Fibroblast of lung (primary cell): Measurements from ENCODE around the gene TMEM255B. TPM values are rescaled to one million over a fixed set of nuclear protein-coding genes. Genes with fewer than 3 reads are reported as not detected.
"Not testable (repeated sequence)": the region's sequence is repeated elsewhere in the genome, so short reads cannot be mapped to it uniquely, and the experiment has no call there.

Source experiments
- DNase-seq, 2 donors: peaks; one replicate each; pipeline versions ENCODE4 v3.0.0 to v3.0.0-alpha.2; 2010; ENCODE audit warnings: low read depth in 2 of 2
- H2AFZ ChIP-seq: 2 replicates; pipeline ENCODE4 v1.5.1; 2012; ENCODE audit warnings: low read length, control low read depth, inconsistent platforms
- H3K27ac ChIP-seq: 2 replicates; pipeline ENCODE4 v1.5.1; 2011; ENCODE audit warnings: low read length, control low read depth; ENCODE audit not compliant: insufficient read depth
- H3K27me3 ChIP-seq: 2 replicates; pipeline ENCODE4 v1.5.1; 2011; ENCODE audit warnings: mild to moderate bottlenecking, low read length; ENCODE audit not compliant: control insufficient read depth, insufficient read depth
- H3K36me3 ChIP-seq: 2 replicates; pipeline ENCODE4 v1.5.1; 2011; ENCODE audit warnings: low read length; ENCODE audit not compliant: control insufficient read depth, insufficient read depth
- H3K4me1 ChIP-seq: 2 replicates; pipeline ENCODE4 v1.5.1; 2011; ENCODE audit warnings: low read length; ENCODE audit not compliant: control insufficient read depth, insufficient read depth; ENCODE audit errors: extremely low read depth
- H3K4me2 ChIP-seq: 2 replicates; pipeline ENCODE4 v1.5.1; 2011; ENCODE audit warnings: low read length, control low read depth; ENCODE audit not compliant: insufficient read depth; ENCODE audit errors: extremely low read depth
- H3K4me3 ChIP-seq, 4 experiments: fragments of 200-600 bp in 1 of 4; sonication (generic) in 1 of 4; replicated peaks in 1 of 4; 2 replicates each; pipeline ENCODE4 v1.5.1; 2011 to 2016; ENCODE audit warnings: low read length in 4 of 4, low read depth in 3 of 4, mild to moderate bottlenecking in 3 of 4, control low read depth in 2 of 4, inconsistent platforms in 1 of 4, mixed read lengths in 1 of 4; ENCODE audit not compliant: insufficient read depth in 1 of 4; ENCODE audit errors: control extremely low read depth in 1 of 4
- H3K79me2 ChIP-seq: 2 replicates; pipeline ENCODE4 v1.5.1; 2012; ENCODE audit warnings: mild to moderate bottlenecking, low read length, inconsistent platforms; ENCODE audit not compliant: control insufficient read depth, insufficient read depth
- H3K9ac ChIP-seq: 2 replicates; pipeline ENCODE4 v1.5.1; 2011; ENCODE audit warnings: mild to moderate bottlenecking, low read length, control low read depth; ENCODE audit not compliant: insufficient read depth
- H3K9me3 ChIP-seq: 2 replicates; pipeline ENCODE4 v1.5.1; 2012; ENCODE audit warnings: low read depth, low read length; ENCODE audit not compliant: control insufficient read depth, insufficient read depth
- H4K20me1 ChIP-seq: 2 replicates; pipeline ENCODE4 v1.5.1; 2011; ENCODE audit warnings: low read length; ENCODE audit not compliant: control insufficient read depth, insufficient read depth; ENCODE audit errors: extremely low read depth
- CTCF ChIP-seq, 2 donors: IDR thresholded peaks in 1 of 2; conservative IDR thresholded peaks in 1 of 2; 1 replicate in 1 of 2; 2 replicates in 1 of 2; pipeline ENCODE4 v1.5.1; 2011 to 2012; ENCODE audit warnings: low read length in 2 of 2, control low read depth in 1 of 2, inconsistent platforms in 1 of 2, low read depth in 1 of 2, mild to moderate bottlenecking in 1 of 2
- EZH2 ChIP-seq: IDR thresholded peaks from 2 replicates; pipeline ENCODE4 v1.5.1; 2012; ENCODE audit warnings: low read length, control low read depth, mild to moderate bottlenecking; ENCODE audit errors: missing control alignments
- polyA plus RNA-seq, 2 donors: library from polyadenylated mRNA; depleted of rRNA in 1 of 2; stranded (reverse) in 1 of 2; unstranded in 1 of 2; fragments of >200 nt; gene quantifications; 2 replicates each; pipeline ENCODE4 v1.2.1, GENCODE V29; 2011 to 2012; ENCODE audit warnings: missing spikeins in 1 of 2
- total RNA-seq: library from RNA; depleted of rRNA; stranded (reverse); fragments of >200 nt; gene quantifications from 2 replicates; pipeline ENCODE4 v1.2.1, GENCODE V29; 2014

The TMEM255B gene
- total and polyA plus RNA-seq, 2 donors (not counting 1 experiment from before 2014, with no cell fraction given) = 2.4 to 10.4 TPM

- no peak for DNase-seq
- no peak overlapping the region for H3K4me3 ChIP-seq
- H4K20me1 ChIP-seq = no peaks in the 10 kb centered on the region
- H3K4me1 ChIP-seq = no peaks in the 10 kb centered on the region
- H3K27ac ChIP-seq = no peak overlapping the region
- peaks cover 2% of the 10 kb centered on the region for H3K9me3 ChIP-seq
- no peak overlapping the region for H2AFZ ChIP-seq
- no peaks in the 10 kb centered on the region for H3K36me3 ChIP-seq
- no peak overlapping the region for H3K9ac ChIP-seq
- no peak for TF ChIP-seq CTCF (conservative IDR thresholded peaks at IDR 0.05 in 1 of 2, IDR thresholded peaks at IDR 0.05 in 1 of 2; ENCODE audit: low read depth in 1 of 2, low read length in 2 of 2)
- no peak for TF ChIP-seq EZH2
- H3K4me2 ChIP-seq = no peak overlapping the region
- H3K27me3 ChIP-seq = no peaks in the 10 kb centered on the region
- H3K79me2 ChIP-seq = no peaks in the 10 kb centered on the region
Observed at GRCh38 chr13:113749967-113750366, 9.1 kb upstream of the TMEM255B start.

- no peaks in the 10 kb centered on the region for H4K20me1 ChIP-seq
- TF ChIP-seq EZH2 (no peak), CTCF (conservative IDR thresholded peaks at IDR 0.05 in 1 of 2, IDR thresholded peaks at IDR 0.05 in 1 of 2; ENCODE audit: low read depth in 1 of 2, low read length in 2 of 2) (no peak)
- H3K9ac ChIP-seq = no peak overlapping the region
- H3K36me3 ChIP-seq = no peaks in the 10 kb centered on the region
- peaks cover 2% of the 10 kb centered on the region for H3K9me3 ChIP-seq
- no peaks in the 10 kb centered on the region for H3K79me2 ChIP-seq
- no peaks in the 10 kb centered on the region for H3K4me1 ChIP-seq
- no peak overlapping the region for H3K4me3 ChIP-seq
- H3K4me2 ChIP-seq = no peak overlapping the region
- no peaks in the 10 kb centered on the region for H3K27me3 ChIP-seq
- no peak overlapping the region for H2AFZ ChIP-seq
- H3K27ac ChIP-seq = no peak overlapping the region
- no peak for DNase-seq
Observed at GRCh38 chr13:113750554-113751399, 8.2 kb upstream of the TMEM255B start.

- no peak overlapping the region for H3K4me2 ChIP-seq
- H3K4me3 ChIP-seq = no peak overlapping the region
- no peak for DNase-seq
- no peak overlapping the region for H3K9ac ChIP-seq
- no peaks in the 10 kb centered on the region for H3K4me1 ChIP-seq
- no peaks in the 10 kb centered on the region for H3K79me2 ChIP-seq
- no peak for TF ChIP-seq CTCF (conservative IDR thresholded peaks at IDR 0.05 in 1 of 2, IDR thresholded peaks at IDR 0.05 in 1 of 2; ENCODE audit: low read depth in 1 of 2, low read length in 2 of 2)
- H3K36me3 ChIP-seq = no peaks in the 10 kb centered on the region
- no peaks in the 10 kb centered on the region for H3K27me3 ChIP-seq
- peaks cover 2% of the 10 kb centered on the region for H3K9me3 ChIP-seq
- no peak overlapping the region for H3K27ac ChIP-seq
- H2AFZ ChIP-seq = no peak overlapping the region
- no peaks in the 10 kb centered on the region for H4K20me1 ChIP-seq
Observed at GRCh38 chr13:113751491-113751890, 7.5 kb upstream of the TMEM255B start.

GRCh38 chr13:113752211-113752986 lies 6.6 kb upstream of the TMEM255B start:
- H3K9me3 ChIP-seq, H3K4me1 ChIP-seq, H3K4me2 ChIP-seq, H4K20me1 ChIP-seq, H3K9ac ChIP-seq, DNase-seq, H3K27ac ChIP-seq, H3K79me2 ChIP-seq, H3K4me3 ChIP-seq, H3K27me3 ChIP-seq, H2AFZ ChIP-seq, H3K36me3 ChIP-seq: not testable (repeated sequence)
